GM12878 (cell line): Measurements from ENCODE around the gene TK2. TPM values are rescaled to one million over a fixed set of nuclear protein-coding genes. Genes with fewer than 3 reads are reported as not detected.

ENCODE experiments used
- ATAC-seq: fragments of 200-7000 bp; cut with Tn5 transposase; 3 replicates; pipeline ENCODE4 v1.9.1; 2020; ENCODE audit warnings: mild to moderate bottlenecking, moderate library complexity
- BruUV-seq: library from RNA; stranded (reverse); fragments of 400-500 nt; replicated peaks from 2 replicates; lab custom pipeline; 2021; lab: Mats Ljungman, UMichigan
- CTCF ChIA-PET: fragments of 300-600 bp; sonication (Branson Sonifier 250); formaldehyde crosslinking; extraction: SDS; loops from one replicate; lab custom pipeline; 2021; ENCODE audit warnings: inconsistent platforms; lab: Yijun Ruan, JAX
- POLR2A ChIA-PET: fragments of 350-600 bp; formaldehyde crosslinking; extraction: SDS; loops from one replicate; lab custom pipeline; 2021; ENCODE audit warnings: inconsistent platforms; lab: Charles Lee
- RAD21 ChIA-PET: fragments of 300-600 bp; sonication (Branson Sonifier 250); formaldehyde crosslinking; loops from one replicate; lab custom pipeline; 2023; ENCODE audit warnings: antibody characterized with exemption; ENCODE audit not compliant: unreplicated experiment; lab: Charles Lee
- SMC1A ChIA-PET: fragments of 300-600 bp; sonication (Branson Sonifier 250); formaldehyde crosslinking; loops from one replicate; lab custom pipeline; 2023; ENCODE audit not compliant: unreplicated experiment, uncharacterized antibody; lab: Charles Lee
- DNase-seq: peaks from one replicate; pipeline ENCODE4 v3.0.0-alpha.2; 2011; ENCODE audit warnings: low read depth, low spot score
- FAIRE-seq: peaks from 3 replicates; lab custom pipeline; 2011; peaks lifted over from hg19 to GRCh38; lab: Jason Lieb, UNC
- H2AFZ ChIP-seq: 2 replicates; pipeline ENCODE4 v1.6.0; 2011; ENCODE audit warnings: low read depth, low read length, control low read depth; ENCODE audit not compliant: control insufficient read depth
- H3K27ac ChIP-seq: 2 replicates; pipeline ENCODE4 v1.5.1; 2011; ENCODE audit warnings: control low read depth; ENCODE audit not compliant: control insufficient read depth, insufficient read depth
- H3K27me3 ChIP-seq, 2 experiments: replicated peaks in 1 of 2; 2 replicates each; pipeline versions ENCODE4 v1.6.0 to v1.6.1; 2011; ENCODE audit warnings: low read length in 1 of 2; ENCODE audit not compliant: control insufficient read depth in 2 of 2, insufficient read depth in 2 of 2
- H3K36me3 ChIP-seq, 2 experiments: 2 replicates each; pipeline ENCODE4 v1.5.1; 2011; ENCODE audit warnings: low read length in 1 of 2; ENCODE audit not compliant: control insufficient read depth in 2 of 2, insufficient read depth in 2 of 2
- H3K4me1 ChIP-seq: 2 replicates; pipeline ENCODE4 v1.6.1; 2011; ENCODE audit warnings: mild to moderate bottlenecking, low read length, moderate library complexity, mixed read lengths; ENCODE audit not compliant: control insufficient read depth, insufficient read depth
- H3K4me2 ChIP-seq: 2 replicates; pipeline ENCODE4 v1.6.0; 2011; ENCODE audit warnings: control low read depth; ENCODE audit not compliant: control insufficient read depth, insufficient read depth
- H3K4me3 ChIP-seq: fragments of 200-600 bp; sonication (generic); 2 replicates; pipeline ENCODE4 v1.5.1; 2016
- H3K79me2 ChIP-seq: 2 replicates; pipeline ENCODE4 v1.6.0; 2011; ENCODE audit warnings: low read length; ENCODE audit not compliant: control insufficient read depth, insufficient read depth
- H3K9ac ChIP-seq: 2 replicates; pipeline ENCODE4 v1.8.0; 2011; ENCODE audit warnings: low read length, control low read depth, mixed read lengths; ENCODE audit not compliant: control insufficient read depth, insufficient read depth
- H3K9me3 ChIP-seq: replicated peaks from 3 replicates; pipeline ENCODE4 v1.5.1; 2011; ENCODE audit warnings: mild to moderate bottlenecking, low read length; ENCODE audit not compliant: control insufficient read depth, insufficient read depth
- H4K20me1 ChIP-seq: 2 replicates; pipeline ENCODE4 v1.6.0; 2011; ENCODE audit not compliant: control insufficient read depth, insufficient read depth
- FOS ChIP-seq: IDR thresholded peaks from 3 replicates; pipeline ENCODE4 v1.6.1; 2011; ENCODE audit warnings: borderline replicate concordance; ENCODE audit not compliant: insufficient read length; ENCODE audit errors: extremely low read depth
- GATAD2B ChIP-seq: fragments of 450-650 bp; conservative IDR thresholded peaks from 2 replicates; pipeline ENCODE4 v1.6.1; 2017; ENCODE audit warnings: low read depth, mild to moderate bottlenecking, moderate library complexity
- IKZF1 ChIP-seq: fragments of 450-650 bp; conservative IDR thresholded peaks from 2 replicates; pipeline ENCODE4 v1.6.1; 2017; ENCODE audit warnings: antibody characterized with exemption, mild to moderate bottlenecking
- KLF5 ChIP-seq: fragments of 450-650 bp; IDR thresholded peaks from 2 replicates; pipeline ENCODE4 v1.6.1; 2014; ENCODE audit warnings: mild to moderate bottlenecking; ENCODE audit not compliant: partially characterized antibody
- MEF2B ChIP-seq: fragments of 450-650 bp; IDR thresholded peaks from 2 replicates; pipeline ENCODE4 v1.6.1; 2018; ENCODE audit warnings: mild to moderate bottlenecking, moderate library complexity; ENCODE audit not compliant: partially characterized antibody, poor library complexity, severe bottlenecking
- RBBP5 ChIP-seq: fragments of 200-600 bp; sonication (generic); conservative IDR thresholded peaks from 2 replicates; pipeline ENCODE4 v1.6.1; 2016
- RUNX3 ChIP-seq: IDR thresholded peaks from 2 replicates; pipeline ENCODE4 v1.6.1; 2012; ENCODE audit warnings: low read length, inconsistent platforms
- STAT1 ChIP-seq: fragments of 450-650 bp; conservative IDR thresholded peaks from 2 replicates; pipeline ENCODE4 v1.6.1; 2014; ENCODE audit warnings: antibody characterized with exemption, mild to moderate bottlenecking
- SUPT20H ChIP-seq: IDR thresholded peaks from 2 replicates; pipeline ENCODE4 v1.6.1; 2011; ENCODE audit warnings: low read depth, mild to moderate bottlenecking, low read length, moderate library complexity, borderline replicate concordance; ENCODE audit not compliant: control insufficient read depth
- TAF1 ChIP-seq: IDR thresholded peaks from 2 replicates; pipeline ENCODE4 v1.6.1; 2011; ENCODE audit warnings: mild to moderate bottlenecking, low read depth, low read length, borderline replicate concordance
- TCF7 ChIP-seq: IDR thresholded peaks from 2 replicates; pipeline ENCODE4 v1.6.1; 2014; ENCODE audit warnings: antibody characterized with exemption, borderline replicate concordance
- ZBED1 ChIP-seq: IDR thresholded peaks from 2 replicates; pipeline ENCODE4 v1.6.1; 2016; ENCODE audit warnings: borderline replicate concordance
- ZNF687 ChIP-seq: fragments of 450-650 bp; IDR thresholded peaks from 2 replicates; pipeline ENCODE4 v1.6.1; 2017; ENCODE audit warnings: mild to moderate bottlenecking, moderate library complexity
- WGBS: methylation state at CpG from one replicate; pipeline ENCODE4 v1.1.6; 2016; ENCODE audit warnings: low lambda C conversion rate; ENCODE audit not compliant: insufficient replicate concordance, insufficient coverage; ENCODE audit errors: missing lambda C conversion rate; 5-methylcytosine and 5-hydroxymethylcytosine counted together
- in situ Hi-C: fragments of 300-500 bp; cut with MboI; formaldehyde crosslinking; loops from 9 replicates; pipeline ENCODE4 v1.14.3; 2018; ENCODE audit warnings: mixed read lengths
- intact Hi-C: fragments of 100-400 bp; cut with micrococcal nuclease; formaldehyde crosslinking; loops from one replicate; pipeline ENCODE4 v1.14.2; 2022; ENCODE audit not compliant: unreplicated experiment
- polyA plus RNA-seq, 11 experiments: library from polyadenylated mRNA; depleted of rRNA in 4 of 11; unstranded in 6 of 11; stranded (reverse) in 5 of 11; fragments of >200 nt; fragmentation: Nextera tagmentation in 4 of 11; fragmentation: Illumina TruSeq in 1 of 11; extraction: Ambion mirVana in 4 of 11; extraction: Trizol in 1 of 11; gene quantifications; 1 replicate in 1 of 11; 2 replicates in 10 of 11; pipeline versions ENCODE4 v1.2.1 to v1.2.3, GENCODE V29; 2011 to 2016; ENCODE audit warnings: inconsistent platforms in 2 of 11, missing spikeins in 2 of 11, low read depth in 1 of 11
- total RNA-seq, 4 experiments: library from RNA; depleted of rRNA in 3 of 4; stranded (reverse); fragments of >200 nt in 3 of 4; fragmentation: Illumina TruSeq in 1 of 4; extraction: Trizol in 1 of 4; gene quantifications; 2 replicates each; pipeline versions ENCODE4 v1.2.1 to v1.2.3, GENCODE V29; 2013 to 2021

TK2 gene
- total and polyA plus RNA-seq, 10 of the 15 experiments (the other 5 are each of a cell fraction or from before 2014, with no cell fraction given) = 1.3 to 12.4 (median 3.0) TPM

- peaks cover 0 to 5% of the 10 kb centered on the region in 2 experiments; a peak in 3 of 4 replicates for H3K27me3 ChIP-seq
- DNase-seq (no peak), ATAC-seq (no peak), FAIRE-seq (no peak)
- H3K9ac ChIP-seq = no peak overlapping the region
- H3K27ac ChIP-seq = no peak overlapping the region
- in situ Hi-C loops (no loop called here), intact Hi-C loops (no loop called here)
- TF ChIP-seq RBBP5 = no peak
- TF ChIP-seq RUNX3 = no peak
- TF ChIP-seq ZBED1 = no peak
- no peak for TF ChIP-seq STAT1
- TF ChIP-seq TCF7 = no peak
- TF ChIP-seq IKZF1 = no peak
- no peak for TF ChIP-seq FOS
- no peak for TF ChIP-seq GATAD2B
- no TSS peak for BruUV-seq
- SMC1A ChIA-PET = interaction anchor here (0.7 kb wide), 1 partner anchor 24 kb away, joined by 3 read pairs; no protein-coding TSS in a partner anchor
- no peak overlapping the region for H2AFZ ChIP-seq
- RAD21 ChIA-PET = no interaction called here
- POLR2A ChIA-PET = no interaction called here
- CTCF ChIA-PET = interaction anchor here (1.1 kb wide), 1 partner anchor 24 kb away, joined by 3 read pairs; no protein-coding TSS in a partner anchor
- H4K20me1 ChIP-seq = no peaks in the 10 kb centered on the region
- H3K36me3 ChIP-seq = no peaks in the 10 kb centered on the region
- no peaks in the 10 kb centered on the region for H3K4me1 ChIP-seq
- no peaks in the 10 kb centered on the region; the same call in 2 of the 3 replicates for H3K9me3 ChIP-seq
- no peak overlapping the region for H3K4me3 ChIP-seq
- no peaks in the 10 kb centered on the region for H3K79me2 ChIP-seq
- WGBS = 9% methylated on average over 7 of the region's 7 CpGs
- H3K4me2 ChIP-seq = no peak overlapping the region
These were observed 91.1 kb downstream of the TK2 start for GRCh38 chr16:66458853-66459252.

- Histone ChIP-seq H3K27me3 (peaks cover 0 to 5% of the 10 kb centered on the region in 2 experiments; a peak in 3 of 4 replicates), H2AFZ (no peak overlapping the region), H3K9me3 (no peaks in the 10 kb centered on the region; the same call in 2 of the 3 replicates), H3K36me3 (no peaks in the 10 kb centered on the region), H4K20me1 (no peaks in the 10 kb centered on the region), H3K4me1 (no peaks in the 10 kb centered on the region), H3K4me2 (no peak overlapping the region), H3K9ac (no peak overlapping the region), H3K4me3 (no peak overlapping the region), H3K79me2 (no peaks in the 10 kb centered on the region), H3K27ac (no peak overlapping the region)
- in situ Hi-C loops (no loop called here), intact Hi-C loops (no loop called here)
- SMC1A ChIA-PET = no interaction called here
- TF ChIP-seq KLF5 (no peak), SUPT20H (no peak), TAF1 (no peak), MEF2B (no peak), ZNF687 (no peak), GATAD2B (no peak)
- BruUV-seq = no TSS peak
- FAIRE-seq = no peak
- CTCF ChIA-PET = interaction anchor here (1.1 kb wide), 1 partner anchor 24 kb away, joined by 3 read pairs; no protein-coding TSS in a partner anchor
- WGBS = 55% methylated on average over 5 of the region's 5 CpGs
- RAD21 ChIA-PET = no interaction called here
- ATAC-seq = no peak
- POLR2A ChIA-PET = no interaction called here
- no peak for DNase-seq
These were observed 91.6 kb downstream of the TK2 start for GRCh38 chr16:66458292-66458691.
